Activated CD8-positive, alpha-beta T cell treated with anti-CD3 and anti-CD28 coated beads for 36 hours (primary cell): ENCODE results near the gene NOL12. TPM values are rescaled to one million over a fixed set of nuclear protein-coding genes. Genes with fewer than 3 reads are reported as not detected.

Experiments
- ATAC-seq: fragments of 200-7000 bp; cut with Tn5 transposase; one replicate; pipeline ENCODE4 v1.10.0; 2021; ENCODE audit warnings: mild to moderate bottlenecking, moderate library complexity
- CTCF ChIA-PET: fragments of 350-600 bp; sonication (Branson Sonifier 250); formaldehyde crosslinking; loops from one replicate; lab custom pipeline; 2021; ENCODE audit warnings: antibody characterized with exemption; lab: Charles Lee
- POLR2A ChIA-PET: fragments of 350-600 bp; sonication (Branson Sonifier 250); formaldehyde crosslinking; loops from one replicate; lab custom pipeline; 2021; ENCODE audit warnings: antibody characterized with exemption; lab: Charles Lee
- DNase-seq: peaks from one replicate; pipeline ENCODE4 v3.0.0-alpha.2; 2020
- H3K27ac Mint-ChIP-seq: one replicate; pipeline ENCODE4 v1.8.0; 2021; ENCODE audit warnings: mild to moderate bottlenecking, mixed read lengths
- H3K27me3 Mint-ChIP-seq: one replicate; pipeline ENCODE4 v1.8.0; 2021; ENCODE audit warnings: mixed read lengths
- H3K36me3 Mint-ChIP-seq: one replicate; pipeline ENCODE4 v1.8.0; 2021; ENCODE audit warnings: low read depth, mixed read lengths
- H3K4me1 Mint-ChIP-seq: one replicate; pipeline ENCODE4 v1.8.0; 2021; ENCODE audit warnings: low read depth, mixed read lengths
- H3K4me3 Mint-ChIP-seq: one replicate; pipeline ENCODE4 v1.8.0; 2021; ENCODE audit warnings: mild to moderate bottlenecking, moderate library complexity, mixed read lengths
- H3K9me3 Mint-ChIP-seq: one replicate; pipeline ENCODE4 v1.8.0; 2021; ENCODE audit warnings: mixed read lengths
- CTCF ChIP-seq: fragments of 200-600 bp; IDR thresholded peaks from one replicate; pipeline ENCODE4 v1.8.0; 2022; ENCODE audit warnings: antibody characterized with exemption, mild to moderate bottlenecking
- intact Hi-C: fragments of 100-400 bp; cut with micrococcal nuclease; formaldehyde crosslinking; loops from one replicate; pipeline ENCODE4 v1.10.0; 2022
- total RNA-seq, 2 experiments: library from RNA; stranded (reverse); gene quantifications; one replicate each; pipeline ENCODE4 v1.2.3, GENCODE V29; 2021

NOL12 gene
- total RNA-seq, 2 experiments from 2014 or later, result 36.8 to 38.8 TPM

DNA sequence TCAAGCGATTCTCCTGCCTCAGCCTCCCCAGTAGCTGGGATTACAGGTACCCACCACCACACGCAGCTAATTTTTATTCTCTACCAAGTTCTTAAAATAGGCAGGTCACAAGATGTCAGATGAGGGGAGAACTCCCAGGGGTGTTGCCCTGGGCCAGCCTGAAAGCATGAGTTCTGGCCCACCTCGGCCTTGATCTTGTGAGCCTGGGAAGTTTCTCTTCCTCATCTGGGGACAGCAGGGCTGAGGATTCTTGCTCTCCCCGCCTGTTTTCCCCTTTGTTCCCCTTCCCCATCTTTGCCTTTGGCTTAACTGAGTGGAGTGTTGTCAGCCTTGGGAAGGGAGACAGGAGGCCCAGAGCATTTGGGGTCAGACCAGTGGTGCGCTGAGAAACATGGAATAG is 24.1 kb upstream of the NOL12 start:
- intact Hi-C loops, result no loop called here
- no peak for TF ChIP-seq CTCF
- POLR2A ChIA-PET, result interaction anchor here (1.0 to 2.5 kb wide), 6 partner anchors 9 to 28 kb away, joined by 3 to 12 read pairs (median 5); no protein-coding TSS in a partner anchor
- H3K27me3 Mint-ChIP-seq, result no peaks in the 10 kb centered on the region
- ATAC-seq, result no peak
- peaks cover 39% of the 10 kb centered on the region for H3K4me1 Mint-ChIP-seq
- H3K36me3 Mint-ChIP-seq, result peaks cover 28% of the 10 kb centered on the region
- H3K4me3 Mint-ChIP-seq, result no peak overlapping the region
- CTCF ChIA-PET, result interaction anchor here (0.9 to 68.1 kb wide), 8 partner anchors 9 to 272 kb away, joined by 3 to 1770 read pairs (median 10); partner anchors contain the start of genes GGA1 and SH3BP1
- DNase-seq, result no peak
- no peaks in the 10 kb centered on the region for H3K9me3 Mint-ChIP-seq
- H3K27ac Mint-ChIP-seq, result no peak overlapping the region

- H3K27ac Mint-ChIP-seq, result no peak overlapping the region
- ChIA-PET POLR2A (interaction anchor here (1.0 to 1.7 kb wide), 4 partner anchors 11 to 26 kb away, joined by 3 to 4 read pairs (median 4); partner anchors contain the start of genes NOL12 and SH3BP1), CTCF (interaction anchor here (2.7 to 68.1 kb wide), 2 partner anchors 18 to 38 kb away, joined by 16 to 1770 read pairs; partner anchors contain the start of genes GGA1 and SH3BP1)
- H3K36me3 Mint-ChIP-seq, result peaks cover 28% of the 10 kb centered on the region
- intact Hi-C loops, result no loop called here
- ATAC-seq (no peak), DNase-seq (no peak)
- no peak overlapping the region for H3K4me3 Mint-ChIP-seq
- TF ChIP-seq CTCF, result no peak
- no peaks in the 10 kb centered on the region for H3K27me3 Mint-ChIP-seq
- H3K9me3 Mint-ChIP-seq, result no peaks in the 10 kb centered on the region
- peaks cover 31% of the 10 kb centered on the region for H3K4me1 Mint-ChIP-seq
These were observed 22.5 kb upstream of the NOL12 start for GRCh38 chr22:37663521-37664140.

DNA sequence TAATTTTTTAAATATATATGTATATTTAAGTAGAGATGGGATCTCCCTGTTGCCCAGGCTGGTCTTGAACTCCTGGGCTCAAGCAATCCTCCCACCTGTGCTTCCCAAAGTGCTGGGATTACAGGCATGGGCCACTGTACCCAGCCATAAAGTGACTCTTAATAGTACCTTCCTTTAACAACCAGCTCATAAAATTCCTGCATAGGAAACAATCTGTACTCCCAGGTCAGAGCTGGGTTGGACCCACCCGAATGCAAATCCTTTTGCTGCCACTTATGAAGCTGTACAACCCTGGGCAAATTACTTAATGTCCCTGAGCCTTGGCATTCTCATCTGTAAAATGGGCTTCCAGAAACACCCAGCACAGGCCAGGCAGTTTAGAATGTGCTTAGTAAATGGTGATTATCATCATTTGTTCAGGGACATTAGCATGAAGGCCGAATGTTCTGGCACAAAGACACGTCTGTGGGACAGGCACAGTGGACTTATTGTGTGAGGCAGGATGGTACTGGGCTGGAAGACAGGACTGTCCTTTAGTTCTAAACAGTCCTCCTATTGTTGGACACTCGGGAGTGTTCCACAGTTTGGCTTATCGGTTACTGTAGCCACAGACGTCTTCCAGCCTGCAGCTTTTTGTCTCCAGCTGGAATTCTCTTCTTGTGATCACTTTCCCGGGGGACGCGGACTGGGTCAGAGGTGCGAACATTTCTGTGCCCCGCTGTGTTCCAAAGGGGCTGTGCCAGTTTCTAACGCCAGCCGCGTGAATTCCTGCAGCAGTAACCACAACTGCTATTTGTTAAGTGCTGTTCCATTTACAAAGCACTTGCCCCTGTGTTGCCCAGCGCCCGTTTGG is 21.7 kb upstream of the NOL12 start:
- ATAC-seq (no peak), DNase-seq (no peak)
- ChIA-PET CTCF (interaction anchor here (2.7 to 68.1 kb wide), 2 partner anchors 17 to 39 kb away, joined by 16 to 1770 read pairs; partner anchors contain the start of genes GGA1 and SH3BP1), POLR2A (interaction anchor here (1.0 to 1.6 kb wide), 2 partner anchors 12 to 27 kb away, joined by 3 read pairs; no protein-coding TSS in a partner anchor)
- H3K36me3 Mint-ChIP-seq, result peaks cover 28% of the 10 kb centered on the region
- H3K4me1 Mint-ChIP-seq, result peaks cover 30% of the 10 kb centered on the region
- no peaks in the 10 kb centered on the region for H3K27me3 Mint-ChIP-seq
- TF ChIP-seq CTCF, result no peak
- intact Hi-C loops, result no loop called here
- H3K9me3 Mint-ChIP-seq, result no peaks in the 10 kb centered on the region
- no peak overlapping the region for H3K27ac Mint-ChIP-seq
- no peak overlapping the region for H3K4me3 Mint-ChIP-seq

DNA sequence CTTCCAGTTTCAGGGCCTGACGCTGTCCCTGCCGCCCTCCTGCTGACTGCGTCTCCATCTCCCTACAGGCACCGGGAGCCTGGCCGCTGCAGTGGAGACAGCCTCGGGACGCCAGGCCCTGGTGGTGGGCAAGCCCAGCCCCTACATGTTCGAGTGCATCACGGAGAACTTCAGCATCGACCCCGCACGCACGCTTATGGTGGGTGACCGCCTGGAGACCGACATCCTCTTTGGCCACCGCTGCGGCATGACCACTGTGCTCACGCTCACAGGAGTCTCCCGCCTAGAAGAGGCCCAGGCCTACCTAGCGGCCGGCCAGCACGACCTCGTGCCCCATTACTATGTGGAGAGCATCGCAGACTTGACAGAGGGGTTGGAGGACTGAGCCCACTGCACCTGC is 20.7 kb upstream of the NOL12 start:
- DNase-seq (no peak), ATAC-seq (no peak)
- POLR2A ChIA-PET, result interaction anchor here (1.1 kb wide), 1 partner anchor 28 kb away, joined by 3 read pairs; no protein-coding TSS in a partner anchor
- Mint-ChIP-seq H3K27ac (no peak overlapping the region), H3K4me3 (no peak overlapping the region), H3K4me1 (peaks cover 23% of the 10 kb centered on the region), H3K9me3 (no peaks in the 10 kb centered on the region), H3K27me3 (no peaks in the 10 kb centered on the region), H3K36me3 (peaks cover 30% of the 10 kb centered on the region)
- intact Hi-C loops, result no loop called here
- CTCF ChIA-PET, result interaction anchor here (68.1 kb wide), 1 partner anchor 40 kb away, joined by 1770 read pairs; the partner anchor contains the start of genes GGA1 and SH3BP1
- TF ChIP-seq CTCF, result no peak
